ENCODE measurements around the gene VPS33B.

DNA sequence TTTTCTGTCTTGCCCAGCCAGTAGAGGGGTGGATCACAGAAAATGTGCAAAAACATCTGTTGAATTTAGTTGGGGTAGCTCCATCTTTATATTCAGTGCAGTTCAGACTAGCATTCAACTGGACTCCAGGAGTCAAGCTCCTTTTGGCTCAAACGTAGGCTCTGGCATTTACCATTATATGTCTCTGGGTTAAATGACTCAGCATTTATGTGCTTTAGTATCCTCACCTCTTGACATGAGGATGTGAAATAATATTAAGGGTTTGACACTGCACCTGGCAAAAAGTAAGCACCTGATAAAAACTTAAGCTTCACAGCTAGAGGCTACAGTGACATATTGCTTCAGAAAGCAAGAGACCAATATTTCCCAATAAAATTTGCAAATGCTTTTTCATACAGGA is 42.8 kb downstream of the VPS33B start:
- TF ChIP-seq POLR2A (IDR thresholded peaks at IDR 0.05), result no peak
- TF ChIP-seq, protein P1, sequence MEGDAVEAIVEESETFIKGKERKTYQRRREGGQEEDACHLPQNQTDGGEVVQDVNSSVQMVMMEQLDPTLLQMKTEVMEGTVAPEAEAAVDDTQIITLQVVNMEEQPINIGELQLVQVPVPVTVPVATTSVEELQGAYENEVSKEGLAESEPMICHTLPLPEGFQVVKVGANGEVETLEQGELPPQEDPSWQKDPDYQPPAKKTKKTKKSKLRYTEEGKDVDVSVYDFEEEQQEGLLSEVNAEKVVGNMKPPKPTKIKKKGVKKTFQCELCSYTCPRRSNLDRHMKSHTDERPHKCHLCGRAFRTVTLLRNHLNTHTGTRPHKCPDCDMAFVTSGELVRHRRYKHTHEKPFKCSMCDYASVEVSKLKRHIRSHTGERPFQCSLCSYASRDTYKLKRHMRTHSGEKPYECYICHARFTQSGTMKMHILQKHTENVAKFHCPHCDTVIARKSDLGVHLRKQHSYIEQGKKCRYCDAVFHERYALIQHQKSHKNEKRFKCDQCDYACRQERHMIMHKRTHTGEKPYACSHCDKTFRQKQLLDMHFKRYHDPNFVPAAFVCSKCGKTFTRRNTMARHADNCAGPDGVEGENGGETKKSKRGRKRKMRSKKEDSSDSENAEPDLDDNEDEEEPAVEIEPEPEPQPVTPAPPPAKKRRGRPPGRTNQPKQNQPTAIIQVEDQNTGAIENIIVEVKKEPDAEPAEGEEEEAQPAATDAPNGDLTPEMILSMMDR (IDR thresholded peaks at IDR 0.05), result no peak
